BLaER1 treated with 17β-estradiol and CSF1 and Interleukin-3, amounts not matched to agents 10 nM and 100 nM (cell line): ENCODE measurements around the gene TADA2A.

Source experiments
- H3K27ac ChIP-seq, 11 experiments: shearing (Covaris generic); formaldehyde crosslinking; 2 replicates each; pipeline ENCODE4 v1.8.1; 2022
- H3K27me3 ChIP-seq, 11 experiments: shearing (Covaris generic); formaldehyde crosslinking; 2 replicates each; pipeline ENCODE4 v1.8.1; 2022
- H3K36me3 ChIP-seq, 11 experiments: shearing (Covaris generic); formaldehyde crosslinking; 2 replicates each; pipeline ENCODE4 v1.8.1; 2022
- H3K4me1 ChIP-seq, 10 experiments: shearing (Covaris generic); formaldehyde crosslinking; 2 replicates each; pipeline ENCODE4 v1.8.1; 2022
- H3K4me2 ChIP-seq, 11 experiments: shearing (Covaris generic); formaldehyde crosslinking; 2 replicates each; pipeline ENCODE4 v1.8.1; 2022
- H3K4me3 ChIP-seq, 10 experiments: shearing (Covaris generic); formaldehyde crosslinking; 2 replicates each; pipeline ENCODE4 v1.8.1; 2022
- H3K9ac ChIP-seq, 11 experiments: shearing (Covaris generic); formaldehyde crosslinking; 2 replicates each; pipeline ENCODE4 v1.8.1; 2022
- H3K9me3 ChIP-seq, 11 experiments: shearing (Covaris generic); formaldehyde crosslinking; replicated peaks in 1 of 11; 2 replicates each; pipeline ENCODE4 v1.8.1; 2022
- H4K20me1 ChIP-seq, 11 experiments: shearing (Covaris generic); formaldehyde crosslinking; 2 replicates each; pipeline ENCODE4 v1.8.1; 2022
- Cebpa-rat ChIP-seq, 11 experiments: shearing (Covaris generic); IDR thresholded peaks; 2 replicates each; pipeline ENCODE4 v1.8.1; 2022

TADA2A gene

GRCh38 chr17:37516127-37516571 is 109.5 kb downstream of the TADA2A start:
- Histone ChIP-seq H3K27ac (no peak overlapping the region), H3K27me3 (no peaks in the 10 kb centered on the region), H3K9me3 (no peaks in the 10 kb centered on the region), H3K4me2 (no peak overlapping the region), H4K20me1 (peaks cover 22 to 71% (median 50%) of the 10 kb centered on the region in 11 experiments; a peak in 21 of 22 replicates), H3K4me1 (peaks cover 0 to 15% (median 7%) of the 10 kb centered on the region in 10 experiments; a peak in 9 of 20 replicates), H3K4me3 (no peak overlapping the region), H3K36me3 (peaks cover 88 to 97% (median 93%) of the 10 kb centered on the region in 11 experiments), H3K9ac (no peak overlapping the region)
- TF ChIP-seq Cebpa-rat (IDR thresholded peaks at IDR 0.05), result no peak

DNA sequence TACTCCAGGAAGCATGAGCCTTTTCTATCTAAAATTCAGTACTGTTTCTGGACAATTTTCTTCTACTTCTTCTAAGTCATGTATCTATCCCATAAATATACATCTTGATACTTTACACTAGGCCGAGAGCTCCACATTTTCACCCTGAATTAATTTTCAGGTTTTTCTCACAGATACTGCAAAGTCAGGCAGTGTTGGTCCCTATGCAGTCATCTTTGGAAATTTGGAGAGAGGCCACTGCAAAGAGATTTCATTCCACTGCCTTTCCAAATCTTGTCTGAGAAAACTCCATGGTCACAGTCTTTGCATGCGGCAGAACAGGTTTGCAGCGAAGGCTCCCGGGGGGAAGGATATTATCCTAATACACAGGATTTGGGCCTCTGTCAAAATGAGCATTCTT is 111.2 kb downstream of the TADA2A start:
- Histone ChIP-seq H3K9ac (no peak overlapping the region; a peak in 1 of 22 replicates), H3K36me3 (peaks cover 83 to 100% (median 91%) of the 10 kb centered on the region in 11 experiments), H4K20me1 (peaks cover 12 to 57% (median 40%) of the 10 kb centered on the region in 11 experiments; a peak in 20 of 22 replicates), H3K4me2 (no peak overlapping the region), H3K4me1 (peaks cover 0 to 15% (median 7%) of the 10 kb centered on the region in 10 experiments; a peak in 9 of 20 replicates), H3K27me3 (no peaks in the 10 kb centered on the region), H3K9me3 (no peaks in the 10 kb centered on the region), H3K4me3 (no peak overlapping the region), H3K27ac (no peak overlapping the region)
- TF ChIP-seq Cebpa-rat (IDR thresholded peaks at IDR 0.05), result no peak

GRCh38 chr17:37518826-37519225 is 112.1 kb downstream of the TADA2A start:
- no peak for TF ChIP-seq Cebpa-rat (IDR thresholded peaks at IDR 0.05)
- H3K9ac ChIP-seq, result no peak overlapping the region
- H3K27ac ChIP-seq, result no peak overlapping the region
- peaks cover 3 to 53% (median 32%) of the 10 kb centered on the region in 11 experiments; a peak in 19 of 22 replicates for H4K20me1 ChIP-seq
- no peaks in the 10 kb centered on the region for H3K9me3 ChIP-seq
- no peaks in the 10 kb centered on the region for H3K27me3 ChIP-seq
- peaks cover 83 to 100% (median 90%) of the 10 kb centered on the region in 11 experiments for H3K36me3 ChIP-seq
- peaks cover 0 to 15% (median 7%) of the 10 kb centered on the region in 10 experiments; a peak in 9 of 20 replicates for H3K4me1 ChIP-seq
- no peak overlapping the region for H3K4me3 ChIP-seq
- H3K4me2 ChIP-seq, result no peak overlapping the region

DNA sequence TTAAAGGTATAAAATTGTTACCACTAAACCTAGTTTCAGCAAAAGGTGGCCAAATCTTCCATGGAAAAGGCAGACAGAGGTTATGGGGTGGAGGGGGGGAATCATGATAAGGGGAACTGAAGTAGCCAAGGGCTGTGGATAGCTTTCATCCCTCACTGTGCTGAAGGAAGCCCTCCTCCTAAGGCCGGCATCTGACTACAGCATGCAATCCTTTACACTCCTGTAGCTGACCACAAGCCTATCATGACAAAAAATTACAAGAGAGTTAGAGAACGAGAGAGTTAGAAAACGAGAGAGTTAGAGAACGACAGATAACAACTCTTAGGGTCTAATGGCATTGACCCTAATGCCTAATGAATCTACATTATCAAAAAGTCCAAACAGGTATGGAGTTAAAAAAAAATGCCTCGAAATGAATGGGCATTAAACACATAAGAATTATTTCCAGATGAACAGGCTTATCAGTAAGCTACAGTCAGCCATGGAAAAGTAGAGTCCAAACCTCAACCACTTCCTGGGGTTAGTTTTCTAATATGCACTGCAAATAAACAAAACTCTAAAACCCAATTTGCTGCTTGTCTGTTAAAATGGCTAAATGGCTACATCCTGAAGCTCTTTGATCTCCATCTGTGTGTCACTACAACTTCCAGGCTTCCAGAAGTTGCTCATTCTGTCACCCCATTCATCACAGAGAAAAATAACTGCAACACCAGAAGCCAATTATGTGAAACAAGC is 112.7 kb downstream of the TADA2A start:
- no peak overlapping the region for H3K4me3 ChIP-seq
- H4K20me1 ChIP-seq, result peaks cover 0 to 50% (median 30%) of the 10 kb centered on the region in 11 experiments; a peak in 16 of 22 replicates
- H3K9me3 ChIP-seq, result no peaks in the 10 kb centered on the region
- TF ChIP-seq Cebpa-rat (IDR thresholded peaks at IDR 0.05), result no peak
- H3K4me2 ChIP-seq, result 0 out of 22 replicates have a peak overlapping the region, but pooled peaks of 3 of the 11 experiments have one; percentile 0 to 11 (median 1)
- H3K4me1 ChIP-seq, result peaks cover 0 to 15% (median 7%) of the 10 kb centered on the region in 10 experiments; a peak in 9 of 20 replicates
- no peak overlapping the region; a peak in 1 of 22 replicates for H3K9ac ChIP-seq
- no peaks in the 10 kb centered on the region for H3K27me3 ChIP-seq
- no peak overlapping the region for H3K27ac ChIP-seq
- H3K36me3 ChIP-seq, result peaks cover 83 to 100% (median 92%) of the 10 kb centered on the region in 11 experiments

DNA sequence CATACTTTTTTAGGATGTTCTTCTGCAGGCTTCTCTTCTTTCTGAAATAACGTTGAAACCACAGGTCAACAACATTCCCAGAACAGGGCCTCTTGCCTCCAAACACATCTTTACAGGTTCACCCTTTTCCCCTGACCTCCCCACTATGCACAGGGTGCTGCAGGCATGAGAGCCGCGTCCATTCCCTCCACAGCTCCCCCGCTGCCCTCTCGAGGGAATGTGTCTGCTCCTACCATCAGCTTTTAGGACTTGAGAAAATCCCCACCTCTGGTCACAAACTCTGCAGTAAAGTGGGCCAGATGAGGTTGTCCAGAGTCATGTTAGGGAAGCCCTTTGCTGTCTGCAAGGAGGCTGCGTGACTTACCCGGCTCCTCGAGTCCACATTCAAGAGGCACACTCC is 113.5 kb downstream of the TADA2A start:
- H3K27me3 ChIP-seq, result no peaks in the 10 kb centered on the region
- 0 out of 22 replicates have a peak overlapping the region, but pooled peaks of 3 of the 11 experiments have one; percentile 0 to 11 (median 1) for H3K4me2 ChIP-seq
- H3K9me3 ChIP-seq, result no peaks in the 10 kb centered on the region
- H3K36me3 ChIP-seq, result peaks cover 77 to 100% (median 91%) of the 10 kb centered on the region in 11 experiments
- no peak for TF ChIP-seq Cebpa-rat (IDR thresholded peaks at IDR 0.05)
- no peak overlapping the region for H3K27ac ChIP-seq
- no peak overlapping the region for H3K9ac ChIP-seq
- no peak overlapping the region for H3K4me3 ChIP-seq
- peaks cover 0 to 47% (median 22%) of the 10 kb centered on the region in 11 experiments; a peak in 15 of 22 replicates for H4K20me1 ChIP-seq
- peaks cover 0 to 15% (median 7%) of the 10 kb centered on the region in 10 experiments; a peak in 9 of 20 replicates for H3K4me1 ChIP-seq

DNA sequence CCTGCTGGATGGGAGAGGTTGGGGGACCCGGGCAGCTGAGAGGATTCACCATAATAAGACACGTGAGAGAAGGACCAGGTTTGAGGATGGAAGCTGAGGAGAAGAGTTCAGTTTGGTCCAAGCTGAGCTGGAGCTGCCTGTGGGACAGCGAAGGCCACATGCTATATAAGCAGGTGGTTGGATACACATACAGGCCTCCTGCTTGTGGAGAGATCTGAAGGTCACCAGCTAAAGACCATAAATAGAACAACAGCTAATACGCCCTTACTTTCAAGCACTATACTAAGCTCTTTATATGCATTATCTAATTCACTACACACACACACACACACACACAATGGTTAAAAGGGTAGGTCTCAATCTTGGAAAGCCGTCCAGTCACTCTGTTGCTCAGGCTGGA is 115.1 kb downstream of the TADA2A start:
- no peak for TF ChIP-seq Cebpa-rat (IDR thresholded peaks at IDR 0.05)

GRCh38 chr17:37523715-37524219 is 117.1 kb downstream of the TADA2A start:
- Histone ChIP-seq H3K9ac (no peak overlapping the region), H4K20me1 (peaks cover 0 to 23% (median 6%) of the 10 kb centered on the region in 11 experiments; a peak in 9 of 22 replicates), H3K4me1 (peaks cover 0 to 15% (median 7%) of the 10 kb centered on the region in 10 experiments; a peak in 9 of 20 replicates), H3K4me3 (no peak overlapping the region), H3K36me3 (peaks cover 60 to 100% (median 84%) of the 10 kb centered on the region in 11 experiments), H3K4me2 (no peak overlapping the region), H3K27me3 (no peaks in the 10 kb centered on the region), H3K27ac (no peak overlapping the region), H3K9me3 (no peaks in the 10 kb centered on the region)
- TF ChIP-seq Cebpa-rat (IDR thresholded peaks at IDR 0.05), result no peak

More for the DNA sequence above, 115.1 kb downstream of the TADA2A start:
- Histone ChIP-seq H3K36me3 (peaks cover 73 to 100% (median 90%) of the 10 kb centered on the region in 11 experiments), H3K9me3 (no peaks in the 10 kb centered on the region), H3K4me1 (peaks cover 0 to 15% (median 7%) of the 10 kb centered on the region in 10 experiments; a peak in 9 of 20 replicates), H3K27me3 (no peaks in the 10 kb centered on the region), H4K20me1 (peaks cover 0 to 37% (median 14%) of the 10 kb centered on the region in 11 experiments; a peak in 13 of 22 replicates), H3K4me2 (no peak overlapping the region), H3K9ac (no peak overlapping the region), H3K27ac (no peak overlapping the region), H3K4me3 (no peak overlapping the region)

DNA sequence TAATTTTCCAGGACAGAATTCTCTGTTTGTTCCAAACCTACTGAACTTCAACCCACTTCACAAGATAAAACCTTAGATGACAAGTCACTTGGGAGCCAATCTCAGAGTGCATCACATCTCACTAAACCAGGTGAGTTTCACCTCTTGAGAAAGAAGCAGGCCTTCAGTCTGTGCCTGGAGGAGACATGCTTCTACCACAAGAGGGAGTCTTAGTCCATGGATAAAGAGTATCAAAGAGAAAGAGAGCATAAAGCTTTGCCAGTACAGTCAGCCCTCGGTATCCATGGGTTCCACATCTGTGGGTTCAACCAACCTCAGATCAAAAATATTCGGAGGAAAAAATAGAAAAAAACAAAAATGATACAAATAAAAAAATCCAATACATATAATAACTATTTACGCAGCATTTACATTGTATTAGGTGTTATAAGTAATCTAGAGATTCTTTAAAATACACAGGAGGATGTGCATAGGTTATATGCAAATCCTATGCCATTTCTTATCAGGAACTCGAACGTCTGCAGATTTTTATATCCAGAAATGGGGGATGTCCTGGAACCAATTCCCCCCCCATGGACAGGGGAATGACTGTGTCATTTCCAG is 120.7 kb downstream of the TADA2A start:
- no peaks in the 10 kb centered on the region for H3K9me3 ChIP-seq
- H3K36me3 ChIP-seq, result peaks cover 70 to 100% (median 88%) of the 10 kb centered on the region in 11 experiments
- H3K4me3 ChIP-seq, result no peak overlapping the region
- no peak for TF ChIP-seq Cebpa-rat (IDR thresholded peaks at IDR 0.05)
- no peak overlapping the region for H3K4me2 ChIP-seq
- H3K9ac ChIP-seq, result no peak overlapping the region
- no peaks in the 10 kb centered on the region for H3K27me3 ChIP-seq
- no peaks in the 10 kb centered on the region for H3K4me1 ChIP-seq
- H3K27ac ChIP-seq, result no peak overlapping the region
- H4K20me1 ChIP-seq, result peaks cover 0 to 18% (median 3%) of the 10 kb centered on the region in 11 experiments; a peak in 4 of 22 replicates
